GM12892 (cell line): ENCODE measurements around the gene CDH22.

Experiments used
- POLR2A ChIP-seq: IDR thresholded peaks from 2 replicates; pipeline ENCODE4 v1.6.1; 2011; ENCODE audit warnings: low read depth, low read length, control low read depth
- POLR2AphosphoS5 ChIP-seq: IDR thresholded peaks from 2 replicates; pipeline ENCODE4 v1.6.1; 2011; ENCODE audit warnings: low read depth, low read length, control low read depth

- TF ChIP-seq POLR2AphosphoS5 (no peak), POLR2A (no peak)
Measured at GRCh38 chr20:46333161-46333991, 25.1 kb upstream of the CDH22 start.
